Neural crest cell (in vitro differentiated cells): ENCODE measurements around the gene CA6. TPM values are rescaled to one million over a fixed set of nuclear protein-coding genes. Genes with fewer than 3 reads are reported as not detected.
"Not testable (repeated sequence)": the region's sequence is repeated elsewhere in the genome, so short reads cannot be mapped to it uniquely, and the experiment has no call there.

Experiments used
- DNase-seq: peaks from one replicate; pipeline ENCODE4 v3.0.0; 2021; ENCODE audit warnings: low read depth, mixed read lengths, low spot score
- H3K27ac Mint-ChIP-seq: one replicate; pipeline ENCODE4 v1.8.0; 2021; ENCODE audit warnings: mild to moderate bottlenecking, mixed read lengths; ENCODE audit not compliant: unreplicated experiment
- H3K27me3 Mint-ChIP-seq: 2 replicates; pipeline ENCODE4 v1.8.0; 2021; ENCODE audit warnings: low read depth, mild to moderate bottlenecking, mixed read lengths
- H3K36me3 Mint-ChIP-seq: 2 replicates; pipeline ENCODE4 v1.8.0; 2021; ENCODE audit warnings: low read depth, mild to moderate bottlenecking, mixed read lengths
- H3K4me1 Mint-ChIP-seq: 2 replicates; pipeline ENCODE4 v1.8.0; 2021; ENCODE audit warnings: mixed read lengths
- H3K4me3 Mint-ChIP-seq: one replicate; pipeline ENCODE4 v1.8.0; 2021; ENCODE audit warnings: mild to moderate bottlenecking, mixed read lengths
- H3K9me3 Mint-ChIP-seq: 2 replicates; pipeline ENCODE4 v1.8.0; 2021; ENCODE audit warnings: mixed read lengths
- CTCF ChIP-seq: fragments of 200-600 bp; sonication (generic); conservative IDR thresholded peaks from 2 replicates; pipeline ENCODE4 v1.5.0; 2021; ENCODE audit warnings: antibody characterized with exemption, mild to moderate bottlenecking
- total RNA-seq: library from RNA; stranded (reverse); gene quantifications from 2 replicates; pipeline ENCODE4 v1.2.1, GENCODE V29; 2021

CA6 gene
- total RNA-seq, 1 donor from 2014 or later = not detected

DNA sequence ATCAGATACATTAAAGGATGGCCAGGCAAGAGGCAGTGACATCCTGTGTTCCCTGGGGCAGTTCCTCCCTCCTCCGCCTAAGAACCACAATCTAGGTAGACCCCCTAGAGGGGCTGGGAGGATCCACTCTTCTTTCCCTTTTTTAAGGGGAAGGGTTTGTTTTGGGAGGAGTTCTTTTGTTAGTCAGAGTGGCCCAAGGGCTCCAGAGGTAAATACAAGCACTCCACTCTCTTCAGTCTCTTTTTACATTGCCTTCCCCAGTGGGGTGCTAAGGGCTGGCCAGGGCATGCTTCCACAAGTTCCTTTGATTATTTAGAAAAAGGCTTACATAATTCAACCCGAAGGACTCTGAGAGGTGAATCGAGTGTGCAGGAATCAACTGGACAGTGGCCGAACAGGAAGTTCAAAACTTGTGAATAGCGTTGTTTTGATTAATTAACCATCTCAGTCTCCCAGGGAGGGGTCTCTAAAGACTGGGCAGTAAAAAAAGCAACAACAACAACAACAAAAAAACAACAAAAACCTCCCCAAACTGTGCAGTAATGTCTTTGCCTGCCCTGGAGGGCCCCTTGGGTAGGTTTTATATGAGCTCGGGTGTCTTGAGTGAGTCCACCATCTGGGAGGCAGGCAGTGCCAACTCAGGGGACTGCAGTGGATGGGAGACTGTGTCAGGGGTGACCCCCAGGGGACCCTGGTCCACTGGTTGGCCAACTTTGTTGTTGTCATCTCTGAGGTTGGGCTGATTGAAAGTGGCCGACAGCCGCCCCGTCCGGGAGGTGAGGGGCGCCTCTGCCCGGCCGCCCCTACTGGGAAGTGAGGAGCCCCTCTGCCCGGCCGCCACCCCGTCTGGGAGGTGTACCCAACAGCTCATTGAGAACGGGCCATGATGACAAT is 34.0 kb upstream of the CA6 start:
- H3K27ac Mint-ChIP-seq = no peak overlapping the region
- peaks cover 2% of the 10 kb centered on the region for H3K27me3 Mint-ChIP-seq
- peaks cover 4% of the 10 kb centered on the region for H3K9me3 Mint-ChIP-seq
- peaks cover 11% of the 10 kb centered on the region for H3K36me3 Mint-ChIP-seq
- H3K4me3 Mint-ChIP-seq = no peak overlapping the region
- TF ChIP-seq CTCF = no peak
- H3K4me1 Mint-ChIP-seq = peaks cover 36% of the 10 kb centered on the region
- no peak for DNase-seq

GRCh38 chr1:8913457-8913856 is 32.2 kb upstream of the CA6 start:
- Mint-ChIP-seq H3K4me1 (peaks cover 32% of the 10 kb centered on the region), H3K9me3 (peaks cover 4% of the 10 kb centered on the region), H3K4me3 (no peak overlapping the region), H3K27ac (no peak overlapping the region), H3K36me3 (peaks cover 11% of the 10 kb centered on the region), H3K27me3 (peaks cover 2% of the 10 kb centered on the region)
- no peak for DNase-seq
- TF ChIP-seq CTCF = no peak

DNA sequence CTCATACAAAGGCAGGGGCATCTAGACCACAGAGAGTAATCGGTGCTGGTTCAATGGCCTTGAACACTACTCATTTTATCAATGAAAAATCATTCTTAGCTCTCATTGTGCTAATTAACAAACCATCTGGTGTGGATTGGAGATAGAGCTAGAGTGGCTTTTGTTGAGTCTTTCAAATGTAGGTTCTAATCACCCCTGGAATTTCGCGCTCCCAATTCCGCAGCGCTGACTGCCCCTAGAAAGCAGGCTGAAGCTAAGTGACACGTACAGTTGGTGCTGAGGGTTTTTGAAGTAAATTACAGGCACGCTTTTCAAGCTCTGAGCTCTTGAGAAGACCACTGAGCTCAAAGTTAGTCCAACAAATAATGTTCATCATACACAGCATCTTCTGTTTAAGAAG is 31.2 kb upstream of the CA6 start:
- no peak for DNase-seq
- Mint-ChIP-seq H3K4me3 (no peak overlapping the region), H3K27ac (no peak overlapping the region), H3K36me3 (peaks cover 11% of the 10 kb centered on the region), H3K4me1 (peaks cover 25% of the 10 kb centered on the region), H3K9me3 (peaks cover 4% of the 10 kb centered on the region), H3K27me3 (peaks cover 2% of the 10 kb centered on the region)
- TF ChIP-seq CTCF = no peak

DNA sequence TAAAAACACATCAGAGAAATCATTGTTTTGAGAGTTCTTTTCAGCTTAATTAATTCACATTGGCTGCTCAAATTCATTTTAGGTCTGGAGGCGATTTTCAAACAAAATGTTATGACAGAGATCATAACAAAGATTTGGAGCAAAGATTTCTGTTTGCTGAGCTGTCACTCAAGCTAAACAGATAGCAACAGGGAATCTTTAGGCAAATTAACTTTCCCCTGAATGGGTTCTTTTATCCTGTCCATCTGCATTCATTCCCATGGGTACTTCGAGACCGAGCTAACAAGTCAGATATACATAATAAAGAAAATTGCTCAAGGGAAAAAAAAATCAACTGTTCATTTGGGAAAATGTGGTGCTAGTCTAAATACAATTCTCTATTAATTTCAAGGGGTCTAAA is 30.2 kb upstream of the CA6 start:
- no peak overlapping the region for H3K4me3 Mint-ChIP-seq
- H3K36me3 Mint-ChIP-seq = peaks cover 6% of the 10 kb centered on the region
- DNase-seq = no peak
- no peak for TF ChIP-seq CTCF
- peaks cover 25% of the 10 kb centered on the region for H3K4me1 Mint-ChIP-seq
- peak overlapping the region; percentile 9 for H3K27ac Mint-ChIP-seq
- H3K9me3 Mint-ChIP-seq = peaks cover under 1% of the 10 kb centered on the region
- H3K27me3 Mint-ChIP-seq = peaks cover 2% of the 10 kb centered on the region

DNA sequence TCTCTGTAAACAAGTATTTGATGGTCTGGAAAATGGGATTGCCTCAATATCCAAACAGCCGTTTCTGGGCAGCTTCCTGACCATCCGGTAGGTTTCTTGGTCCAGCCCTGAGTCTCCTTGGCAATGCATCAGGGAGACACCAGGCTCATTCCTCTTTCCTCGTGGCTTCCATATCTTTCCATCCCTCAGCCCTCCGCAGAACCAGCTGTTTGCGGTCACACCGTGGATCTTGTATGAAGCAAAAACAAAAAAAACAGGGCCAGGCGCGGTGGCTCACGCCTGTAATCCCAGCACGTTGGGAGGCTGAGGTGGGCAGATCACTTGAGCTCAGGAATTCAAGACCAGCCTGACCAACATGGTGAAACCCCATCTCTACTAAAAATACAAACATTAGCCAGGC is 28.1 kb upstream of the CA6 start:
- not testable (repeated sequence) for H3K9me3 Mint-ChIP-seq, H3K36me3 Mint-ChIP-seq, H3K4me3 Mint-ChIP-seq, H3K27ac Mint-ChIP-seq, DNase-seq, H3K27me3 Mint-ChIP-seq
- H3K4me1 Mint-ChIP-seq = peaks cover 25% of the 10 kb centered on the region

GRCh38 chr1:8922962-8923361 is 22.7 kb upstream of the CA6 start:
- Mint-ChIP-seq H3K36me3 (no peaks in the 10 kb centered on the region), H3K27ac (no peak overlapping the region), H3K27me3 (no peaks in the 10 kb centered on the region), H3K4me1 (peaks cover 4% of the 10 kb centered on the region), H3K9me3 (no peaks in the 10 kb centered on the region), H3K4me3 (no peak overlapping the region)
- no peak for TF ChIP-seq CTCF
- DNase-seq = no peak
